Vagina (tissue), 2 donors: ENCODE data around the gene TRNAU1AP. TPM values are rescaled to one million over a fixed set of nuclear protein-coding genes. Genes with fewer than 3 reads are reported as not detected.

ENCODE experiments used
- DNase-seq, 2 donors: peaks; one replicate each; pipeline ENCODE4 v3.0.0-alpha.2; 2017; ENCODE audit errors: extremely low spot score in 2 of 2
- H3K27ac ChIP-seq: fragments of 200-600 bp; sonication (generic); one replicate; pipeline ENCODE4 v1.5.1; 2019
- H3K27me3 ChIP-seq: fragments of 200-600 bp; sonication (generic); one replicate; pipeline ENCODE4 v1.5.1; 2019
- H3K36me3 ChIP-seq, 2 donors: fragments of 200-600 bp; sonication (generic); one replicate each; pipeline ENCODE4 v1.5.1; 2017 to 2019
- H3K4me1 ChIP-seq: fragments of 200-600 bp; sonication (generic); one replicate; pipeline ENCODE4 v1.5.1; 2019
- H3K4me3 ChIP-seq, 2 donors: fragments of 200-600 bp; sonication (generic); 1 replicate in 1 of 2; 2 replicates in 1 of 2; pipeline ENCODE4 v1.5.1; 2016 to 2019
- H3K9me3 ChIP-seq: fragments of 200-600 bp; sonication (generic); one replicate; pipeline ENCODE4 v1.5.1; 2019
- POLR2A ChIP-seq, 2 donors: fragments of 450-650 bp; IDR thresholded peaks; one replicate each; pipeline ENCODE4 v1.6.1; 2017; ENCODE audit warnings: antibody characterized with exemption in 2 of 2, mild to moderate bottlenecking in 2 of 2, moderate library complexity in 2 of 2
- POLR2AphosphoS5 ChIP-seq, 2 donors: sonication (generic); formaldehyde crosslinking; IDR thresholded peaks; one replicate each; pipeline ENCODE4 v1.9.0; 2017; ENCODE audit warnings: antibody characterized with exemption in 2 of 2, mild to moderate bottlenecking in 2 of 2, low read depth in 1 of 2; ENCODE audit not compliant: insufficient read depth in 1 of 2
- intact Hi-C: fragments of 100-400 bp; cut with DNase I; formaldehyde crosslinking; loops from one replicate; pipeline ENCODE4 v1.15.1; 2023
- total RNA-seq: library from RNA; depleted of rRNA; stranded (reverse); fragments of >200 nt; gene quantifications from one replicate; pipeline ENCODE4 v1.2.3, GENCODE V29; 2016
- TF ChIP-seq, protein P1 (sequence below), 3 experiments: fragments of 450-650 bp in 2 of 3; fragments of 200-600 bp in 1 of 3; sonication (generic) in 1 of 3; IDR thresholded peaks; one replicate each; pipeline ENCODE4 v1.5.1; 2017 to 2019; ENCODE audit warnings: antibody characterized with exemption in 3 of 3, mild to moderate bottlenecking in 2 of 3, moderate library complexity in 2 of 3

The TRNAU1AP gene
- total RNA-seq, 1 donor from 2014 or later, result 14.0 TPM

DNA sequence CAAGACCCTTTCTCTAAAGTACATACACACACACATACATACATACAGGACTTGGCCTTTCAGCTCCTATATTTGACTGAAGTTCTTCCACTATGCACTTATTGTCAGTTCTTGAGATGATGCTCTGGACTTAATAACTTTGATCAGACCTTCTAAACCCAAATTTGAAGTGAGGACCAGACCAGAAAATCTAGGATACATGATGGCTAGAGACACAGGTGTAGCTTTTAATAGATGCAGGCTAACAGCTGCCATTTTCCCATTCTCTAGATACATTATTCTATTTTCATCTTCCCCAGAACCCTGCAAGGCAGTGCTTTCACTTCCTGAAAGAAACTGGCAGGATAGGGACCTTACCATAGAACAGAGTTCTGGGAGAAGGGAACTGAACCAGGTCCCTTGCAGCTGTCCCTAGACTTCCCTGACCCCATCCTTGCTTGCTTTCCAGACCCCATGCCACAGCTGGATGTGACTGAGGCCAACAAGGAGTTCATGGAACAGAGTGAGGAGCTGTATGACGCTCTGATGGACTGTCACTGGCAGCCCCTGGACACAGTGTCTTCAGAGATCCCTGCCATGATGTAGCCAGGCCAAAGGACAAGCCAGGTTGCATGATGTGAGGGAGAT, 24.3 kb downstream of the TRNAU1AP start:
- Histone ChIP-seq H3K9me3 (no peaks in the 10 kb centered on the region), H3K27ac (no peak overlapping the region), H3K4me1 (peaks cover 27% of the 10 kb centered on the region), H3K4me3 (no peak overlapping the region), H3K36me3 (peaks cover 0 to 47% of the 10 kb centered on the region in 2 donors), H3K27me3 (no peaks in the 10 kb centered on the region)
- no peak for TF ChIP-seq POLR2AphosphoS5 (IDR thresholded peaks at IDR 0.05; ENCODE audit: insufficient read depth in 1 of 2, low read depth in 1 of 2)
- no peak for TF ChIP-seq POLR2A (IDR thresholded peaks at IDR 0.05)
- TF ChIP-seq, protein P1, sequence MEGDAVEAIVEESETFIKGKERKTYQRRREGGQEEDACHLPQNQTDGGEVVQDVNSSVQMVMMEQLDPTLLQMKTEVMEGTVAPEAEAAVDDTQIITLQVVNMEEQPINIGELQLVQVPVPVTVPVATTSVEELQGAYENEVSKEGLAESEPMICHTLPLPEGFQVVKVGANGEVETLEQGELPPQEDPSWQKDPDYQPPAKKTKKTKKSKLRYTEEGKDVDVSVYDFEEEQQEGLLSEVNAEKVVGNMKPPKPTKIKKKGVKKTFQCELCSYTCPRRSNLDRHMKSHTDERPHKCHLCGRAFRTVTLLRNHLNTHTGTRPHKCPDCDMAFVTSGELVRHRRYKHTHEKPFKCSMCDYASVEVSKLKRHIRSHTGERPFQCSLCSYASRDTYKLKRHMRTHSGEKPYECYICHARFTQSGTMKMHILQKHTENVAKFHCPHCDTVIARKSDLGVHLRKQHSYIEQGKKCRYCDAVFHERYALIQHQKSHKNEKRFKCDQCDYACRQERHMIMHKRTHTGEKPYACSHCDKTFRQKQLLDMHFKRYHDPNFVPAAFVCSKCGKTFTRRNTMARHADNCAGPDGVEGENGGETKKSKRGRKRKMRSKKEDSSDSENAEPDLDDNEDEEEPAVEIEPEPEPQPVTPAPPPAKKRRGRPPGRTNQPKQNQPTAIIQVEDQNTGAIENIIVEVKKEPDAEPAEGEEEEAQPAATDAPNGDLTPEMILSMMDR (IDR thresholded peaks at IDR 0.05), result no peak
- no peak for DNase-seq
- intact Hi-C loops, result no loop called here

DNA sequence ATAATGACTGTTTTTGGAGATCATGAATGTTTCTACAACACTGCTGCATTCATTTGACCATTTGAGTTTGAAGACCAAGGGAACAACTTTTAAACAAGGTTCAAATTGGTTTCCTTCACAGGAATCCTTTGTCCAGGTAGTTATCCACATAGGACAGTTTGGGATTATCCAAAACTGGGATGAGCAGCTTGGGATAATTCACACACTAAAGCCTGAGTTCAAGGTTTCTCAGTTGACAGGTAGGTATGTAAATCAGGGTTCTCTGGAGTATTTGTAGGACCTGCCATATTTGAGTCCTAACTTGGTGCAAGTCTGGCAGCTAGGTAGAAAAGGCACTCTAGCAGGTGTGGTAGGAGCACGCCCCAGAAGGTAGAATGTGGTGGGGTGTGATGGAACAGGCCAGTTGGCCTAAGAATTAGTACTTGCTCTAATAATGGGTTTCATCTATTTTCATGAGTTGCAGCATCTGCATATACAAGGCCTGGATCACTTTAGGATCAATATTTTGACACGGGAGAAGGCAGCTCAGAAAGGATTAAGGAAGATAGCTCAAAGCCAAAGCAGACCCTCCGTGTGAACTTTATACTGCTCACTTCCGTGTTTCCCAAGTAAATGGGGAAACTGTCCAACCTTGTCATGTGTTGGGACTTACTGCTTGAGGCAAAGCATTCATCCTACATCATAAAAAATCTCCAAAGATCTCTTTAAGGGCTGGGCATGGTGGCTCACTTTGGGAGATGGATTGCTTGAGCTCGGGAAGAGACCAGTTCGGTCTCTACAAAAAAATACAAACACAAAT, 25.1 kb downstream of the TRNAU1AP start:
- intact Hi-C loops, result no loop called here
- H3K27ac ChIP-seq, result no peak overlapping the region
- H3K27me3 ChIP-seq, result no peaks in the 10 kb centered on the region
- DNase-seq, result no peak
- TF ChIP-seq, protein P1 (IDR thresholded peaks at IDR 0.05), result no peak
- H3K9me3 ChIP-seq, result no peaks in the 10 kb centered on the region
- peaks cover 35% of the 10 kb centered on the region for H3K4me1 ChIP-seq
- H3K4me3 ChIP-seq, result no peak overlapping the region
- H3K36me3 ChIP-seq, result peaks cover 0 to 46% of the 10 kb centered on the region in 2 donors

DNA sequence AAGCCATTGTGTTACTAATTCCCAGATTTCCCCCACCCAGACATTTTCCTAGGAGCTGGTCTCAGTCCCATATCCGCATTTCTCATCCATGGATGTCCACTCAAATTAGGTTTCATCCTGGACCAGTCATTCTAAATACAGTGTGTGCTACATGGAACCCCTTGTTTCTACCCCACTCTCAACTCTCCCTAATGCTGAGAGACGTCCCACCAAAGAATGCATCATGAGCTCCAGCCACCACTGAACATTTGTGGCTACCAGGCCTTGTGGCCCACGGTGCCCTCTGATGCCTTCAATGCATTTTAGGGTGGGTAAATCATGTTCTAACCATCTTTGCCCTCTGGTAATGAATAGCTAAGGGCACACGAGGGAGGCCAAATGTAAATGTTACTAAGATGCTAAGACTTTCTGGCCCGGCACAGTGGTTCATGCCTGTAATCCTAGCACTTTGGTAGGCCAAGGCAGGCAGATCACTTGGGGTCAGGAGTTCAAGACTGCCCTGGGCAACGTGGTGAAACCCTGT, 25.9 kb downstream of the TRNAU1AP start:
- TF ChIP-seq POLR2AphosphoS5 (IDR thresholded peaks at IDR 0.05; ENCODE audit: insufficient read depth in 1 of 2, low read depth in 1 of 2) (no peak), POLR2A (IDR thresholded peaks at IDR 0.05) (no peak)
- TF ChIP-seq, protein P1 (IDR thresholded peaks at IDR 0.05), result no peak
- Histone ChIP-seq H3K36me3 (peaks cover 0 to 46% of the 10 kb centered on the region in 2 donors), H3K4me1 (peaks cover 37% of the 10 kb centered on the region), H3K9me3 (no peaks in the 10 kb centered on the region), H3K4me3 (no peak overlapping the region), H3K27ac (no peak overlapping the region), H3K27me3 (no peaks in the 10 kb centered on the region)
- DNase-seq, result no peak
- intact Hi-C loops, result no loop called here

DNA sequence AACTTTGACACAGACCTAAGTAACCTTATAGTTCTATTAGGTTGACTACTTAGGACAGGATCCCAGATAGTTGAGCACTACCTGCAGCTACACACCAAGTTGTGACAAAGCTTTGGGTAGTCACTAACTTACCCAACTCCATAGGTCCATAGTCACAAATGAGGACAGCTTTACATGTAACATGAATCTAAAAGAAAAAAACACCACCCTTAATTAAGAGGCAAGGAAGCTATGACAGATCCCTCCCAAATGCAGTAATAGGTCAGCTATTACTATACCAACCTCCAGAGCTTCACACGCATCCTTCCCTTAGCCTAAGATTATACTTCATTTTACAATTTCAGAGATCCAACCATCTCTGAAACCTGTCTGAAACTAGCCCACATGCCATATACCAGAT, 26.5 kb downstream of the TRNAU1AP start:
- intact Hi-C loops, result no loop called here
- Histone ChIP-seq H3K9me3 (no peaks in the 10 kb centered on the region), H3K36me3 (peaks cover 0 to 46% of the 10 kb centered on the region in 2 donors), H3K4me1 (peaks cover 37% of the 10 kb centered on the region), H3K4me3 (no peak overlapping the region), H3K27ac (peak overlapping the region; percentile 2), H3K27me3 (no peaks in the 10 kb centered on the region)
- TF ChIP-seq, protein P1 (IDR thresholded peaks at IDR 0.05), result no peak
- no peak for TF ChIP-seq POLR2A (IDR thresholded peaks at IDR 0.05)
- TF ChIP-seq POLR2AphosphoS5 (IDR thresholded peaks at IDR 0.05; ENCODE audit: insufficient read depth in 1 of 2, low read depth in 1 of 2), result no peak
- DNase-seq, result no peak
